HG03565 (cell line): ENCODE results near the gene ADCY10.
"Not testable (repeated sequence)": the region's sequence is repeated elsewhere in the genome, so short reads cannot be mapped to it uniquely, and the experiment has no call there.

ENCODE experiments used
- ATAC-seq: cut with Tn5 transposase; IDR thresholded peaks from one replicate; pipeline ENCODE4 v1.9.1; 2021; ENCODE audit warnings: mild to moderate bottlenecking, moderate library complexity; ENCODE audit not compliant: unreplicated experiment

ADCY10 gene

DNA sequence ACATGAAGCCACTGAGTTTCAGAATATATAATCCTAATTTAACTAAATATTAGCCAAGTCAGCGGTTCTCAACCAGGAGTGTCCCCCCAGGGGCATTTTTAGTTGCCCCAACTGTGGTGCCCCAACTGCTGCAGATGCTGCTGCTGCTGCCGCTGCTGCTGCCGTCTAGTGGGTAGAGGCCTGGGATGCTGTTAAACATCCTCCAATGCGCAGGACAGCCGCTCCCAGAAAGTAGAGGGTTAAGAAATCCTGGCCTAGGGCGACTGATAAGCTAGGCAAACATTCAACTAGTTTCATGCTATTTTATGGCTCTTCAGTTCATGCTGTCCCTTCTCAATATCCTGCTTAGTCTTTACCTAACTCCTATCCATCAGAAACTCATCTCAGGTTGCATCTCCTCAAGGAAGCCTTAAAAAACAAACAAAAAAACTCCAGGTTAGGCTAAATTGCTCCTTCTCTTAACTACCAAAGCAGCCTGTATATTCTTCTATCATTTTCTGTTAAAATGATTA is 12.6 kb upstream of the ADCY10 start:
- ATAC-seq, result no peak

DNA sequence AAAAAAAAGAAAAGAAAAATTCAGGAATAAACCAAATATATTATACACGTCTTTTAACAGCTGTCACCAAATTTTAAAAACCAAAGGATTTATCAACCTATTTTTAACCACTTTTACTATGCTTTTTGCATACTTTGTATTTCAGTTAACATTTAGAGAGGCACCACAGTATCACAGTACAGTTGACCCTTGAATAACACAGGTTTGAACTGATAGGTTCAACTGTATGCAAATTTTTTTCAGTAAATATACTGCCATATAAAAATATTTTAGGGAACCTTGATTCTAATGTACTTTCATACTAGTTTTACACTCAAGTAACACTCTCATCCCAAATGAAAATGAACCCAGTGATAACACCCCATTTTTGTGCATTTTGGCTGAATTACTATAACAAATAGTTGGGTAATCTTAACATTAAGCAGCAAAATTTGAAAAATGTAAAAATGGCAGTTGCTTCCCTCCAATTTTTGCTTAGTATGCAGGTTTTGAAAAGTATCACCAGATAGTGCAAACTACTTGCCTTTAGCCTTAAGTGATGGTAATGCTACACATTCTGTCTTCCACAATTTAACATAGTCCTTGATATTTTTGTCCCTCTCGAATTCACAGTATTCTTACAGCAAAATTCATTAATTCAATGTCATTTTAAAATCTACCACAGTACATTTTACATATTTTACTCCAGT is 10.8 kb upstream of the ADCY10 start:
- no peak for ATAC-seq

DNA sequence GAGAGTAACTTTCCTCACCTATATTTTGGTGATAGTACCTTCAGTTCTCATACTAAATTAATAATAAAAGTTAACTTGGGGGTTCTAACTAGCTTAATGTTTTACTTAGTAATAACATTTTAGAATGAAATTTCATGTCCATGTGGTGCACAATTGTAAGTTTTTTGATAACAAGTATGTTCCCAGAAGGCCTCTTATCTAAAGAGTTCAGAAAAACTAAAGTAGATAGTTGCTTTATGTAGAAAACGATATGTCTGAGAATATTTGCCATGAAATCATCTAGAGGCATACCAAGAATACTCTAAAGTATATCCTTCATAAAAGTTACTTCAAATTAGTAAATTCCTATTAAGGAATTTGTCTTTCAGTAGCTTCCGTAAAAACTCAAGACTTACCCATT is 10.2 kb upstream of the ADCY10 start:
- no peak for ATAC-seq

DNA sequence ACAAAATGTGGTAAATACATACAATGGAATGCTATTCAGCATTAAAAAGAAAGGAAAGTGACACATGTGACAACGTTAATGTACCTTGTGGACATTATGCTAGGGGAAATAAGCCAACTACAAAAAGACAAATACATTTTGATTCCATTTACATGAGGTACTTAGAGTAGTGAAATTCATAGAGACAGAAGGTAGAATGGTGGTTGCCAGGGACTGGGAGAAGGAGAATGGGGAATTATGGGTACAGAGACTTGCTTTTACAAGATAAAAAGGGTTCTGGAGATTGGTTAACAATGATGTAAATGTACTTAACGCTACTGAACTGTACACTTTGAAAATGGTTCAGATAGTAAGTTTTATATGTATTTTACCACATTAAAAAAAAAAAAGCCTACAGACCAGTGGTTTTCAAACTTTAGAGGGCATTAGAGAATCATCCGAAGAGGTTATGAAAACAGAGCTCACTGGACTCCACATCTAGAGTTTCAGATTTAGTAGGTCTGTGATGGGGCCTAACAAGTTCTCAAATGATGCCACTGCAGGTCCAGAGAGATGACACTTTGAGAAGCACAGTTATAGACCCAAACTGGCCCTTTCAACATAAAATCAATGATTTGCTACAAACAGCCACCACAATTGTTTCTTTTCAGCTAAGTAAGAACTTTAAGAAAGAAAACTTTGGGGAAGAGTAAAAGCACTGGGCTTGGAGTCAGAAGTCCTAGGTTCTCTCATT is 9.6 kb upstream of the ADCY10 start:
- no peak for ATAC-seq

DNA sequence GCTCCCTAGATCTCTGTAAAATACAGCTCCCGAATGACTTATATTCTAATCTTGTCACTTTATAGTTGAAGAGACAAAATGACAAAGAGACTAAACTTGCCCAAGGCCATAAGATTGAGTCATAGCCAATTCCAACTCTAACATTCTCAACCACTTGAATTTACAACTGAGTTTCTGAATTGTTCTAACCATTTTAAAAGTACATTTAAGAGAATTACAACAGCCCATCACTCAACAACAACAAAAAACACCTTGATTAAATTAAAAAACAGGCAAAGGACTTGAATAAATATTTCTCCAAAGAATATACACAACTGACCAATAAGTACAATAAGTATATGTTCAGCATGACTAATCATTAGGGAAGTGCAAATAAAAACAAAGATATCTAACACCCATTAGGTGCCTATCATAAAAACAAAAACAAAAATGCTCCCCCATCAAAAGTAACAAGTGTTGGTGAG is 8.7 kb upstream of the ADCY10 start:
- no peak for ATAC-seq

DNA sequence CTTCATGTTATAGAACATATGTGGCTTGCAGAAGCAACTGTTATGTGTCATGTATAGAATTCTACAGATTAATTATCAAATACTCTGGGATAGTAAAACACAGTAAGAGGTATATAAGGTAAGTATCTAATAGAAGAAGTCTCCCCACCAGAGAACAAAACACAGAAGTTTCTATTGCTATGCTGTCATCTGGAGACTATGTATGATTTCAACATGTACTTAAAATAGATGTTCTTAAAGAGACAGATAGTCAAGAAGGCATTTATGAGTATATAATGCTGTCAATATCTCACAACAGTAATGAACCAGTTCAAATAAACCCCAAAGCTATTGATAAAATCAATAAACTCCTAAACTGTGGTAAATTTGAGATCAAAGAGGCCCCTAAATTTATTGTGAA is 8.1 kb upstream of the ADCY10 start:
- ATAC-seq, result no peak

DNA sequence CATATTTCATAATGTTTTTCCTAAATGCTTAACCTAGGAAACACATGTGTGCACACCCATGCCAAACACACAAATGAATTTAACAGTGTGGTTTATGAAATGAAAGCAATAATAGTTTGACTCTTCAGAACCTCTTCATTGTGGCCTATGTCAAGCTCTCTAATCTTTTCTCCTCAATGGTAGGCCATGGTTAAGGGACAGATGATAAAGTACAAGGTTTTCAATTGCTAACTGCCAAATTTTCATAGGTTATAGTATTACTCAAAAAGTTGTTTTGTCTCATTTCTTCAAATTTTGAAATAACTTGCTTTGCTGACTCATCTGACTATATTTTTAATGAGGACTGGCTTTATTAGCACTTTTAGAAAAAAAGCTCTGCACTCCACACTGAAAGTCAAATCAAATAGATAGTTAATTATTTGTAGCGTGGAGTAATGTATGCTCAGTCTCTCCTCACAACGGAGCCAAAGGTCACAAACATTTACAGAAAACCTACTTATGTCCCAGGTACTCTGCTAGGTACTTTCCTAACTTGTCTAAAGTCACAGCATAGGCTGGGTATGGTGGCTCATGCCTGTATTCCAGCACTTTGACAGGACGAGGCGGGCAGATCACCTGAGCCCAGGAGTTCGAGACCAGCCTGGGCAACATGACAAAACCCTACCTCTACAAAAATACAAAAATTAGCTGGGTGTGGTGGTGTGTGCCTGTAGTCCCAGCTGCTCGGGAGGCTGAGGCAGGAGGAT is 3.0 kb upstream of the ADCY10 start:
- no peak for ATAC-seq

DNA sequence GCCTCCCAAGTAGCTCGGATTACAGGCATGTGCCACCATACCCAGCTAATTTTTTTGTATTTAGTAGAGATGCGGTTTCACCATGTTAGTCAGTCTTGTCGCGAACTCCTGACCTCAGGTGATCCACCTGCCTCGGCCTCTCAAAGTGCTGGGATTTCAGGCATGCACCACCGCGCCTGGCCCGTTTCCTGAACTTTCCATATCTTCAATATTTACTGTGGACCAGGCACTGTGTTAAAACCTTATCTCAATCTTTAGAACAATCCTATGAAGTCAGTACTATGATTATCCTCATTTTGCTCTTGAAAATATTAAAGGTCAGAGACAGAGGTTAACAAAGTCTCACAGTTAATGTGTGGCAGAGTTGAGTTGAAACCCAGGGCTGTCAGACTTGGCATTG is 1.6 kb upstream of the ADCY10 start:
- ATAC-seq, result no peak

DNA sequence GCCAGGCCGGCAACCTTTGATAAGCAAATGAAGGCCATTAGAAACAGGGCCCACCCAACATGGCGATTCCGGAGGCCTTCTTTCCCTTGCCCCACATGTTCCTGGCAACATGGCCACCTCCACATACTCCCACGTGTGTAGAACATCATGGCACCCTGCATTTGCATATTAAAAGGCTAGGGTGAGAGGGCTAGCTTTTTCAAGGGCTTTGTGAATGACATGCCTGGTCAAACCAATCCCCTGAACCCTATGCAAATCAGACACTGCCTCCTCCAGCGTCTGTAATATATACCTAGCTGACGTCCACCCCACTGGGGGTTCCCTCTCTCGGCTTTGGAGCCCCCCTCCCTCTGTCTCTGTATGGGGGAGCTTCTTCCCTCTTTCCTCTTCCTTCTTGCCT is 1.6 kb downstream of the ADCY10 start:
- ATAC-seq, result no peak

DNA sequence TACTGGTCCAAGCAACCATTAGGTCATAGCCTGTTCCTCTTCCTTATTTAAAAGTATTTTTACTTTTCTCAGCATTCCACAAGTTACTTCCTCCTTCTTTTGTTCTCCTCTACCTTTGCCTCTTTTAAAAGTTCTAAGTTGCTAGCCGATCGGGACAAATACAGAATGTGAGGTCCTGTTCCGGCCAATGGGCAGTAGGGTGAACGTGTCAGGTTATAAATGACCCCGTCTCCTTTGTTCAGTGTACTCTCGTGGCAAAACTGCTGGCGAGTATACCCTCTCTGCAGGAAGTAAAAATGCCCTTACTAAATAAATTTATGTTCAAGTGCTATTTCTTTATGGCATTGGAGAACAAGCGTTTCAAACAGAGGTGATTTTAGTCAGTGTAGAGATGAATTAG is 2.5 kb downstream of the ADCY10 start:
- no peak for ATAC-seq

DNA sequence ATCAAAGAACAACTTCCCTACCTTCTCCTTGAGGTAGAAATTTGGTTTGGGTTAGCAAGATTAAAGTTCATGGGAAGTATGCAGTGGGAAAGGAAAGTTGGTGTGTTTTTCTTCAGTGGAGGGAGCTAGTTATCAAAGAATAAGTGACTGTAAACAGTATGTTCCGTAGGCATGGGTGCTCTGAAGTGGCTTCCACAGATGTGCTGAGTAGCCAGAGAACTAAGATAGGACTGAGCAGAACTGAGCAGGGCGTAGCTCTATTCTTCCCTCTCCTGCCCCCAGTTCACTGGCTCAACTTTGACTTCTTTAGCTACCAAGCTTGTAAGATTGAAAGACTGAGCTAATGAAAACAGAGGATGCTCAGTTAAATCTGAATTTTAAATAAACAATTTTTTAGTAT is 3.4 kb downstream of the ADCY10 start:
- ATAC-seq, result no peak

DNA sequence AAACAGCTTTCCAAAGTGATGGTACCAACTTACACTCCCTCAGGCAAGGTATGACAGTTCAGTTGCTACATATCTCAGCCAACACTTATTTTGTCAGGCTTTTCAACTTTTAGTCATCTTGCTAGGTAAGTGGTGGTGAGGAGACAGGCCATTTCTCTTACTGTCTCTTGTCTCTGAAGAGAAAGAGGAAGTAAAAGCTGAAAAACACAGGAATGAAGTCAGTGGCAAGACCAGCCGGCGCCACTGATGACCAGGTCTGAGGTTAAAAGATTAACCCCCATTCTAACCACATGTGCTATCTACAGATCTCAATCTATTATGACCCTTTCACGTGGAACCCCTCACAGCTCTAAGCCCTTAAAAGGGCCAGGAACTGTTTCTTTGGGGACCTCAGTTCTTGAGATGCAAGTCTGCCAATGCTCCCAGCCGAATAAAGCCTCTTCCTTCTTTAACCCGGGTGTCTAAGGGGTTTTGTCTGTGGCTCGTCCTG is 4.2 kb downstream of the ADCY10 start:
- ATAC-seq, result no peak

DNA sequence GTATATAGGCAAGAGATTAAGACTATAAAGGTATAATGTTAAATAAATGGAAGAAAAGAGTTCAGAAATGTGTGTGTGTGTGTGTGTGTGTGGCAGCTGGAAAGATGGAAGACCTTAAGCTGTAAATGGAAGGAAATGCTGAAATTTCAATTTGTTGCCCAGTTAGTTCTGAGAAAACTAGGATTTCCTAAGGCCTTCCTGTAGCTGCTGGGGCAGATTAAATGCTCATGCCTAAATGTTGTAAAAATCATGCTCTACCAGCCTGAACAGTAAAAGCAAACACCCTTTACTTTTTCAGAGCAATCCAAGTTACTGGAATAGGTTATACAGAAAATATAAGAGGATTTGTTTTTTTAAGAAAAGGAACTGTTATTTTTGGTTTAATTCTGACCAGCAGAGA is 8.3 kb downstream of the ADCY10 start:
- ATAC-seq, result no peak

DNA sequence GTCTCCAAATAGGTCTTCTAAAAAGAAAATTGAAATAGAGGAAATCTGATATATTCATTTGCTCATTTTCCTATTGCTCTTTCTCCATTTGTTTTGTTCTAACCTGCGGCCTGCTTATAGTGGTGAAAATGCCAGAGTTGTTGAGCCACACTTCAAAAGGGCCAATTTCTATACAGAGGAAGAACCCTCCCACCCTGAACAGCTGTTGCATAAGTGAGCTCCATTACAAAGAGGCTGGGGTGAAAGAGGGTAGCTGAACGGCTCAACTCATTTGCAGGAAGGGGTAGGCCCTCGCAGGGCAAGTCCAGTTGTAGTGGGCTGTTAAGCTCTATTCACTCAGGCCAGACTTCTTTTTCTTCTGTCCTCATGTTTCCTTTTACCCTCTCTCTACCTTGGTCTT is 8.8 kb downstream of the ADCY10 start:
- ATAC-seq, result no peak

DNA sequence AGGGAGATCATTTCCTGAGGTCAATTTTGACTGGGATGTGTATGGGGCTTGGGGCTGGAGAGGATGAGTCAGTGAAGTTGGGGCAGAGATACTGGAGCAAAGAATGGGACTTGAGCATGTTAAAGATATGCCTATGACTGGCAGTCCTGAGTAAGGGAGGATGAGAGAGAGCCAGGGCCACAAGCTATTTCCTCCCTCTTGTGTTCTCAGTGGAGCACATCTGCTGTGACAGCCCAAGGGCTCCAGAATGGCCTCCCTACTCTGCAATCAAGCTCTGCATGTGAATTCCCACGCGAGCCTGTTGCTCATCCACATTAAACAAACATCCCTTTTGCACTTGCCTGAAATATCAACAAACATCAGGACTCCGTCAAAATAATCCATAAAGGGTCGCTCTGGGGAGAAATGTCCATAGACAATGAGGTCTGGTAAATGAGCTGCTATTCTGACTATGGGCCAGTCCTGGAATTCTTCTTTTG is 9.2 kb downstream of the ADCY10 start:
- ATAC-seq, result no peak

DNA sequence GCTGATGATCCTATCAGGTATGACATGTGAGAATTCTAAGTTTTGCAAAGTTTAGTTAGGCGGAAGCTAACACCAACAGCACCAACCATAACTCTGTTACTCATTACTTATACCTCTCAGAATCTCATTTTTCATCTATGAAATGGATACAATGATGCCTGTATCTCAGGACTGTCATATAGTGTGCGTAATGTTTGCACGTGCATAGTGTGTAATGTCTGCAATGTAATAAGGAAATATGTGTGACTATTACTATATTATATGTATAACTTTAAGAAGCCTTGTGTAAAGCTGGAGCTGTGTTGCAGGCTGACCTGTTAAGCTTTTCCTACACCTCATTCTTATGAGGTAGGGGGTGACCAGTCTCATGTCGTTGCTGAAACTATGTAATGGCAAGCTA is 13.0 kb downstream of the ADCY10 start:
- no peak for ATAC-seq

DNA sequence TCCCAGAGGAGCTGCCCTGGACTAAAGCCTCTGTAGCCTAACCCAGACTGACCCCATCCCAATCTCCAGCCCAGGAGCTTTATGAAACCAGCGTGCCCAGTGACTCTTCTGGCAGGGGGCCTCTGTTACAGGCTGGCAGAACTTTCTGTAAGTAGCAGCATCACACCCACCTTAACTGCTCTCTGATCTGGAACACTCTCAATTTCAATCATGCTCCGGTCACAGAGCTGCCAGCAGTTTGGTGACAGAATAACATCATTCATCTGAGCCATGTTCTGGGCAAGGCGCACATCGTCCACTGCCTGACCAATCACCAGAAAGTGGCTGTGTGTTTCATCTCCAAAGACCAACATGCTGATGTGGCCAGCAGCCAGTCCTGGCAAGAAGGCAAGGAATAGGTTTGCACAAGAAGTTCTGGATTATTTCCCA is 14.7 kb downstream of the ADCY10 start:
- ATAC-seq, result peak; percentile 92

DNA sequence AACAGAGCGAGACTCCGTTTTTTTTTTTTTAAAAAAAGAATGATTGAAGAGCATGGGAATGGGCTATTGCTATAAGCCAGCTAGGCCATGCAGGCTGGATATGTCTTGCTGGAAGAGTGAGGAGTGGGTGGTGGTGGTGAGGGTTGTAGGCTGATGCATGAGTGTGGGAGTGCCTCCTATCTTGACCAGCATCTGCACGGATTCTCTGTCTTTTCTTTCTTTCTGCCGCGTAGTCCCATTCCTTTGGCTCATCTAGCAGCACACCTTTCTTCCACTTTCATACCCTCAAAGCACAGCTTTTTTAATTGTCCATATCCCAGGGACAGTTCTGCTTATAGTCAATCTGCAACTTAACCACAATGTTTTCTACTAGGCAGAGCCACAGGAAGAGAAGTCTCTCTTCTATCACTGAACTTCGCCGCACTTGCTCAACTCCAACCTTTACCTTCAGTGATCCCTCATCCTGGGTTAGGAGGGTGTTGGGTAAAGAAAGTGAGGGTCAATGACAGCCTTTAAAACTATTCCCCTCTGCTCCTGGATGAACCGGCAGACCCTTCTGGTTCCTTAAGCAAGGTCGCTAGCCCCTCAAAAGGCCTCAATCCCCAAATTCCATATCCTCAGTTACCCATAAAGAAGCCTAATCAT is 15.2 kb downstream of the ADCY10 start:
- no peak for ATAC-seq

DNA sequence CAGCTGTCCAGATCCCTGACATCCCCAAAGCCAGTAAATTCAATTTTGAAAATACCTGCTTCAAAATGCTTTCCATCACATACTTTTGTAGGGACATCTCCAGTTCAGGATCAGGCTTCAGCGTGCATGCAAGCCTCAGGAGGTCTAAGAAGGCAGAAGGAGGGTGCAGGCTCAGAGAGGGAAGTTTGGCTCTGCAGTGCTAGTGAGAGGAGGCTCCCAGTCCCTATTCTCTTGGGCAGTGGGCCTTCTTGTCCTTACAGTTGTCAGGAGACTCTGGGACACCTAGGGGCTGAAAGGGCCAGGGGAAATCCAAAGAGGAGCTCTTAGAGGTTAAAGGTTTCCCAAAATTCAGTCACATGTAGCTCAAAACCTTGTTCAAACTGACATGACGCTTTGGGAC is 20.1 kb downstream of the ADCY10 start:
- ATAC-seq, result no peak

DNA sequence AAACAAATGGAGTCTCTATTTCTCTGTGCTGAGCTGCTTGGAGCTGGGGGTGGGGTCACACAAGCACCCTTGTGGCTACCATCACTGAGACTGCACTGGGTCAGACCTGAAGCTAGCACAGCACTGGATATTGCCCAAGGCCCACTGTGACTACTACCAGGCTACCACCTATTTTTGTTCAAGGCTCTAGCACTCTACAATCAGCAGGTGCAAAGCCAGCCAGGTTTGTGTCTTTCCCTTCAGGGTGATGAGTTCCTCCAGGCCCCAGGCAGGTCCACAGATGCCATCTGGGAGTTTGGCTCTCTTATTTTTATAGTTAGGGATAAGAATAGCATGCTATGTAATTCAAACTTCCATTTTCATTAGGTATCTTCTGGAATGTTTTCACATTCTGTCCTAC is 23.5 kb downstream of the ADCY10 start:
- ATAC-seq, result no peak

DNA sequence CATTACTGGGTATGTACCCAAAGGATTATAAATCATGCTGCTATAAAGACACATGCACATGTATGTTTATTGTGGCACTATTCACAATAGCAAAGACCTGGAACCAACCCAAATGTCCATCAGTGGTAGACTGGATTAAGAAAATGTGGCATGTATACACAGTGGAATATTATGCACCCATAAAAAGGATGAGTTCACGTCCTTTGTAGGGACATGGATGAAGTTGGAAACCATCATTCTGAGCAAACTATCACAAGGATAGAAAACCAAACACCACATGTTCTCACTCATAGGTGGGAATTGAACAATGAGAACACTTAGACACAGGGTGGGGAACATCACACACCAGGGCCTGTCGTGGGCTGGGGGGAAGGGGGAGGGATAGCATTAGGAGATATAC is 26.7 kb downstream of the ADCY10 start:
- not testable (repeated sequence) for ATAC-seq
